Spleen (tissue), 11 donors: ENCODE measurements around the gene PROB1. TPM values are rescaled to one million over a fixed set of nuclear protein-coding genes. Genes with fewer than 3 reads are reported as not detected.

Experiments
- DNase-seq: peaks from one replicate; pipeline ENCODE4 v3.0.0-alpha.2; 2020
- H3K27ac ChIP-seq, 8 donors: fragments of 200-600 bp; sonication (generic) in 7 of 8; 1 replicate in 4 of 8; 2 replicates in 4 of 8; pipeline versions ENCODE4 v1.5.0 to v1.8.0; 2016 to 2021; ENCODE audit warnings: inconsistent platforms in 4 of 8, mild to moderate bottlenecking in 4 of 8, moderate library complexity in 1 of 8
- H3K27me3 ChIP-seq, 7 donors: fragments of 200-600 bp; sonication (generic) in 6 of 7; replicated peaks in 1 of 7; 1 replicate in 4 of 7; 2 replicates in 3 of 7; pipeline versions ENCODE4 v1.5.0 to v1.8.0; 2016 to 2021; ENCODE audit warnings: inconsistent platforms in 3 of 7, mild to moderate bottlenecking in 1 of 7
- H3K36me3 ChIP-seq, 6 donors: fragments of 200-600 bp; sonication (generic) in 5 of 6; 1 replicate in 4 of 6; 2 replicates in 2 of 6; pipeline versions ENCODE4 v1.5.0 to v1.8.0; 2016 to 2021; ENCODE audit warnings: inconsistent platforms in 2 of 6
- H3K4me1 ChIP-seq, 6 donors: fragments of 200-600 bp; sonication (generic) in 5 of 6; 1 replicate in 3 of 6; 2 replicates in 3 of 6; pipeline versions ENCODE4 v1.5.0 to v1.8.0; 2016 to 2021; ENCODE audit warnings: inconsistent platforms in 3 of 6
- H3K4me3 ChIP-seq, 8 donors: fragments of 200-600 bp; sonication (generic) in 7 of 8; 1 replicate in 4 of 8; 2 replicates in 4 of 8; pipeline versions ENCODE4 v1.5.0 to v1.8.0; 2016 to 2021; ENCODE audit warnings: inconsistent platforms in 4 of 8, mild to moderate bottlenecking in 4 of 8, moderate library complexity in 2 of 8
- H3K9me3 ChIP-seq, 8 donors: fragments of 200-600 bp; sonication (generic) in 7 of 8; 1 replicate in 4 of 8; 2 replicates in 4 of 8; pipeline versions ENCODE4 v1.5.0 to v1.8.0; 2016 to 2021; ENCODE audit warnings: inconsistent platforms in 4 of 8
- CTCF ChIP-seq, 11 experiments: fragments of 200-600 bp in 7 of 11; fragments of 450-650 bp in 4 of 11; sonication (generic) in 4 of 11; IDR thresholded peaks in 8 of 11; conservative IDR thresholded peaks in 3 of 11; 1 replicate in 7 of 11; 2 replicates in 4 of 11; pipeline versions ENCODE4 v1.4.0 to v1.8.0; 2016 to 2021; ENCODE audit warnings: antibody characterized with exemption in 11 of 11, inconsistent platforms in 4 of 11, mild to moderate bottlenecking in 1 of 11
- POLR2A ChIP-seq, 3 donors: fragments of 450-650 bp; IDR thresholded peaks; one replicate each; pipeline ENCODE4 v1.5.1; 2017; ENCODE audit warnings: antibody characterized with exemption in 3 of 3, mild to moderate bottlenecking in 1 of 3
- POLR2AphosphoS5 ChIP-seq, 3 donors: sonication (generic); formaldehyde crosslinking; IDR thresholded peaks; one replicate each; pipeline ENCODE4 v1.5.1; 2017; ENCODE audit warnings: antibody characterized with exemption in 3 of 3
- WGBS, 5 donors: extraction: QIAGEN DNeasy Blood & Tissue Kit in 3 of 5; methylation state at CpG; one replicate each; pipeline versions ENCODE4 v1.1.5 to v1.1.7; 2013 to 2018; 5-methylcytosine and 5-hydroxymethylcytosine counted together
- intact Hi-C: fragments of 100-400 bp; cut with DNase I; formaldehyde crosslinking; loops from one replicate; pipeline ENCODE4 v1.15.0; 2023; ENCODE audit warnings: low total_unique reads
- polyA plus RNA-seq, 3 donors: library from polyadenylated mRNA; stranded (reverse); fragments of 200-250 nt; gene quantifications; one replicate each; pipeline ENCODE4 v1.2.1, GENCODE V29; 2013
- total RNA-seq, 7 donors: library from RNA; depleted of rRNA in 3 of 7; stranded (reverse); fragments of >200 nt in 3 of 7; fragmentation: NEBNext Ultra II Directional in 4 of 7; extraction: Animal tissue kit (Norgen Biotek cat#: 25700) in 4 of 7; gene quantifications; one replicate each; pipeline versions ENCODE4 v1.1.0 to v1.2.1, GENCODE V29; 2016 to 2021
- donor health status: healthy with polysubstance abuse.
- donor health status: DM: no; HTN: no; CAD: no; lungs with moderate emphysema.
- donor health status: DM: no; HTN: no; CAD: no.
- donor health status: Bipolar disorder and iron deficiency.
- donor health status: healthy.
- donor health status: DM: no; HTN: no; CAD: no.
- donor health status: DM: yes; HTN: yes; CAD: no.

PROB1 gene
- total and polyA plus RNA-seq, 10 donors = 0.33 to 3.2 (median 1.6) TPM

- Histone ChIP-seq H3K36me3 (no peaks in the 10 kb centered on the region), H3K27ac (peak overlapping the region in 6 of 8 donors; percentile 71 to 91 (median 80)), H3K27me3 (no peaks in the 10 kb centered on the region), H3K9me3 (no peaks in the 10 kb centered on the region), H3K4me1 (peaks cover 28 to 74% (median 52%) of the 10 kb centered on the region in 6 donors), H3K4me3 (no peak overlapping the region)
- TF ChIP-seq POLR2AphosphoS5 (IDR thresholded peaks at IDR 0.05) (peak in 1 of 3 donors; percentile 16), CTCF (IDR thresholded peaks at IDR 0.05 in 8 of 11, conservative IDR thresholded peaks at IDR 0.05 in 3 of 11) (no peak)
- 86 to 99% (median 98%) methylated on average over 6 to 7 of the region's 7 CpGs for WGBS, 5 donors
- intact Hi-C loops = loop anchor here (10.0 kb wide), 1 partner anchor 89 kb away; the partner anchor contains the start of gene MATR3
- peak; percentile 76 for DNase-seq
These were observed 10.8 kb downstream of the PROB1 start for GRCh38 chr5:139383993-139384590.

- Histone ChIP-seq H3K4me3 (no peak within 1 kb of the TSS), H3K27me3 (no peaks in the 10 kb centered on the region), H3K4me1 (peaks cover 23 to 67% (median 46%) of the 10 kb centered on the region in 6 donors), H3K27ac (peak within 1 kb of the TSS in 5 of 8 donors; percentile 71 to 91 (median 80)), H3K36me3 (peaks cover 0 to 3% (median 0%) of the 10 kb centered on the region in 6 donors), H3K9me3 (no peaks in the 10 kb centered on the region)
- 72 to 78% (median 77%) methylated on average over 10 of the region's 10 CpGs for WGBS, 5 donors
- peak; percentile 56 for DNase-seq
- TF ChIP-seq CTCF (IDR thresholded peaks at IDR 0.05 in 8 of 11, conservative IDR thresholded peaks at IDR 0.05 in 3 of 11) (no peak), POLR2A (IDR thresholded peaks at IDR 0.05) (no peak), POLR2AphosphoS5 (IDR thresholded peaks at IDR 0.05) (no peak)
- intact Hi-C loops = loop anchor here (10.0 kb wide), 1 partner anchor 89 kb away; the partner anchor contains the start of gene MATR3
These were observed 11.5 kb downstream of the PROB1 start, which contains the start of gene SLC23A1 for GRCh38 chr5:139383275-139383992. SLC23A1 (minus strand) TSS chr5:139383297; CDS start chr5:139383253, 44 bp downstream.

GRCh38 chr5:139382807-139383206 is 12.1 kb downstream of the PROB1 start:
- H3K4me1 ChIP-seq = peaks cover 17 to 61% (median 39%) of the 10 kb centered on the region in 6 donors

GRCh38 chr5:139381837-139382761 is 12.8 kb downstream of the PROB1 start:
- Histone ChIP-seq H3K9me3 (no peaks in the 10 kb centered on the region), H3K4me3 (no peak overlapping the region), H3K36me3 (peaks cover 0 to 16% (median 0%) of the 10 kb centered on the region in 6 donors), H3K4me1 (peaks cover 11 to 54% (median 32%) of the 10 kb centered on the region in 6 donors), H3K27ac (no peak overlapping the region), H3K27me3 (no peaks in the 10 kb centered on the region)
- TF ChIP-seq POLR2A (IDR thresholded peaks at IDR 0.05) (no peak), POLR2AphosphoS5 (IDR thresholded peaks at IDR 0.05) (peak in 2 of 3 donors; percentile 27 to 47)
- WGBS, 5 donors = 75 to 86% (median 85%) methylated on average over 25 to 28 of the region's 28 CpGs
- peak; percentile 69 for DNase-seq
- intact Hi-C loops = loop anchor here (10.0 kb wide), 1 partner anchor 87 kb away; the partner anchor contains the start of gene MATR3

More at GRCh38 chr5:139382807-139383206, 12.1 kb downstream of the PROB1 start:
- no peaks in the 10 kb centered on the region for H3K9me3 ChIP-seq
- no peak overlapping the region for H3K27ac ChIP-seq
- 52 to 62% (median 56%) methylated on average over 3 of the region's 3 CpGs for WGBS, 5 donors
- intact Hi-C loops = loop anchor here (10.0 kb wide), 1 partner anchor 88 kb away; the partner anchor contains the start of gene MATR3
- H3K36me3 ChIP-seq = peaks cover 0 to 9% (median 0%) of the 10 kb centered on the region in 6 donors
- H3K27me3 ChIP-seq = no peaks in the 10 kb centered on the region
- no peak for DNase-seq
- no peak for TF ChIP-seq POLR2A (IDR thresholded peaks at IDR 0.05)
- no peak overlapping the region for H3K4me3 ChIP-seq
